ENCODE results near the gene ZNF43. TPM values are rescaled to one million over a fixed set of nuclear protein-coding genes. Genes with fewer than 3 reads are reported as not detected.

The ZNF43 gene
- total and polyA plus RNA-seq, 2 of the 13 experiments (the other 11 are each of a cell fraction or from before 2014, with no cell fraction given) = 2.9 to 8.5 TPM

DNA sequence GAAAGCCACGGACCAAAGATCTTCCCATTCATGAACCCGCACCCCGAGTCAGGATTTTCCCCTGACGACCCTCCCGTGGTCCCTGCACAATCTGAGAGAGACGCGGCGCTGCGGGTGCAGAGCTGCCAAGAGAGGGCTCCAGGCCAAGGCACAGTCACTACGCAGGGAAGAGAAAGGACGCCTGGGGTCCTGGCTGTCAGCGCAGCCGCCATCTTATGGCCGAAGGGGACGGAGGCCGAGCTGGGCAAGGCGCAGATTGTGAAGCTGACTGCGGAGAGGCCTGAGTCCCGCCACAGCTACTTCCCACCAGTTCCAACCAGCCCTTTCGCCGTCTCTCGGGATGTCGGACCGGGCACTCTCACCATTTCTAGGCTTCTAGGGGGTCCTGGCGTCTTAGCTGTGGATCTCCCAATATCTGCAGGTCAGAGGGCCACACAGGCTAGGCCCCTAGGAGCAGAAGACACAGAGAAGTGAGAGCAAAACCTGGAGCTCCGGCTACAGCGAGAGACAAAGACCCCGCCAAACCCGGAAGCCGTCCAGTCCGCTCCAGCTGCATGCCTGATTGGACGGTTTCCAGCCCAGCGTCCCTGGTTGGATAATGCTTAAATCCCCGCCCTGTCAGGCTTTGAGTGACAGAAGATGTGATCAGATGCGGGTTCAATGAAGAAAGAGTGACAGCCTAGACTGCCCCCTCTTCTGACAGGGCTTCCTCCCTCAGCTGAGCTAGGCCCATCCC, 68.7 kb downstream of the ZNF43 start, which contains the start of gene ZNF100 (continued):
- TF ChIP-seq, protein P1, sequence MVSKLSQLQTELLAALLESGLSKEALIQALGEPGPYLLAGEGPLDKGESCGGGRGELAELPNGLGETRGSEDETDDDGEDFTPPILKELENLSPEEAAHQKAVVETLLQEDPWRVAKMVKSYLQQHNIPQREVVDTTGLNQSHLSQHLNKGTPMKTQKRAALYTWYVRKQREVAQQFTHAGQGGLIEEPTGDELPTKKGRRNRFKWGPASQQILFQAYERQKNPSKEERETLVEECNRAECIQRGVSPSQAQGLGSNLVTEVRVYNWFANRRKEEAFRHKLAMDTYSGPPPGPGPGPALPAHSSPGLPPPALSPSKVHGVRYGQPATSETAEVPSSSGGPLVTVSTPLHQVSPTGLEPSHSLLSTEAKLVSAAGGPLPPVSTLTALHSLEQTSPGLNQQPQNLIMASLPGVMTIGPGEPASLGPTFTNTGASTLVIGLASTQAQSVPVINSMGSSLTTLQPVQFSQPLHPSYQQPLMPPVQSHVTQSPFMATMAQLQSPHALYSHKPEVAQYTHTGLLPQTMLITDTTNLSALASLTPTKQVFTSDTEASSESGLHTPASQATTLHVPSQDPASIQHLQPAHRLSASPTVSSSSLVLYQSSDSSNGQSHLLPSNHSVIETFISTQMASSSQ (IDR thresholded peaks at IDR 0.05; ENCODE audit: low read depth) = no peak
- TF ChIP-seq, protein P1 (CRISPR knock-in tag; IDR thresholded peaks at IDR 0.05; ENCODE audit: borderline replicate concordance) = no peak
- no peak for TF ChIP-seq RCOR2 (CRISPR knock-in tag; IDR thresholded peaks at IDR 0.05)
- TF ChIP-seq, protein P2, sequence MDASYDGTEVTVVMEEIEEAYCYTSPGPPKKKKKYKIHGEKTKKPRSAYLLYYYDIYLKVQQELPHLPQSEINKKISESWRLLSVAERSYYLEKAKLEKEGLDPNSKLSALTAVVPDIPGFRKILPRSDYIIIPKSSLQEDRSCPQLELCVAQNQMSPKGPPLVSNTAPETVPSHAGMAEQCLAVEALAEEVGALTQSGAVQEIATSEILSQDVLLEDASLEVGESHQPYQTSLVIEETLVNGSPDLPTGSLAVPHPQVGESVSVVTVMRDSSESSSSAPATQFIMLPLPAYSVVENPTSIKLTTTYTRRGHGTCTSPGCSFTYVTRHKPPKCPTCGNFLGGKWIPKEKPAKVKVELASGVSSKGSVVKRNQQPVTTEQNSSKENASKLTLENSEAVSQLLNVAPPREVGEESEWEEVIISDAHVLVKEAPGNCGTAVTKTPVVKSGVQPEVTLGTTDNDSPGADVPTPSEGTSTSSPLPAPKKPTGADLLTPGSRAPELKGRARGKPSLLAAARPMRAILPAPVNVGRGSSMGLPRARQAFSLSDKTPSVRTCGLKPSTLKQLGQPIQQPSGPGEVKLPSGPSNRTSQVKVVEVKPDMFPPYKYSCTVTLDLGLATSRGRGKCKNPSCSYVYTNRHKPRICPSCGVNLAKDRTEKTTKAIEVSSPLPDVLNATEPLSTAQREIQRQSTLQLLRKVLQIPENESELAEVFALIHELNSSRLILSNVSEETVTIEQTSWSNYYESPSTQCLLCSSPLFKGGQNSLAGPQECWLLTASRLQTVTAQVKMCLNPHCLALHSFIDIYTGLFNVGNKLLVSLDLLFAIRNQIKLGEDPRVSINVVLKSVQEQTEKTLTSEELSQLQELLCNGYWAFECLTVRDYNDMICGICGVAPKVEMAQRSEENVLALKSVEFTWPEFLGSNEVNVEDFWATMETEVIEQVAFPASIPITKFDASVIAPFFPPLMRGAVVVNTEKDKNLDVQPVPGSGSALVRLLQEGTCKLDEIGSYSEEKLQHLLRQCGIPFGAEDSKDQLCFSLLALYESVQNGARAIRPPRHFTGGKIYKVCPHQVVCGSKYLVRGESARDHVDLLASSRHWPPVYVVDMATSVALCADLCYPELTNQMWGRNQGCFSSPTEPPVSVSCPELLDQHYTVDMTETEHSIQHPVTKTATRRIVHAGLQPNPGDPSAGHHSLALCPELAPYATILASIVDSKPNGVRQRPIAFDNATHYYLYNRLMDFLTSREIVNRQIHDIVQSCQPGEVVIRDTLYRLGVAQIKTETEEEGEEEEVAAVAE (CRISPR knock-in tag; IDR thresholded peaks at IDR 0.05; ENCODE audit: borderline replicate concordance) = no peak
- TF ChIP-seq SIX1 (CRISPR knock-in tag; IDR thresholded peaks at IDR 0.05; ENCODE audit: borderline replicate concordance) = no peak
- TF ChIP-seq ARID5B (CRISPR knock-in tag; IDR thresholded peaks at IDR 0.05) = no peak
- TF ChIP-seq TCF7L2 (IDR thresholded peaks at IDR 0.05; ENCODE audit: low read depth, low read length) = no peak
- no peak for TF ChIP-seq MAFF (IDR thresholded peaks at IDR 0.05; ENCODE audit: low read depth, low read length)
- no peak for TF ChIP-seq ZZZ3 (CRISPR knock-in tag; IDR thresholded peaks at IDR 0.05; ENCODE audit: borderline replicate concordance)
- TF ChIP-seq TRAFD1 (CRISPR knock-in tag; IDR thresholded peaks at IDR 0.05; ENCODE audit: borderline replicate concordance) = no peak
- no peak for TF ChIP-seq KAT7 (CRISPR knock-in tag; IDR thresholded peaks at IDR 0.05; ENCODE audit: borderline replicate concordance)
- TF ChIP-seq ZNF576 (CRISPR knock-in tag; IDR thresholded peaks at IDR 0.05) = no peak
- TF ChIP-seq GABPA (IDR thresholded peaks at IDR 0.05; ENCODE audit: low read depth, low read length) = peak; percentile 22; the same call in 1 of the 2 replicates
- peak; percentile 37 for TF ChIP-seq GABPA (CRISPR knock-in tag; IDR thresholded peaks at IDR 0.05; ENCODE audit: low read depth)
